Upper lobe of left lung (tissue), 6 donors: ENCODE measurements around the gene AFAP1L1. TPM values are rescaled to one million over a fixed set of nuclear protein-coding genes. Genes with fewer than 3 reads are reported as not detected.

Experiments
- ATAC-seq, 2 donors: fragments of 200-7000 bp; cut with Tn5 transposase; one replicate each; pipeline ENCODE4 v1.9.1; 2022; ENCODE audit warnings: mild to moderate bottlenecking in 2 of 2, moderate library complexity in 2 of 2; ENCODE audit not compliant: low FRiP score in 2 of 2
- DNase-seq, 2 donors: peaks; one replicate each; pipeline ENCODE4 v3.0.0-alpha.2; 2019 to 2020
- H3K27ac ChIP-seq, 4 donors: fragments of 200-600 bp; sonication (generic); one replicate each; pipeline ENCODE4 v1.5.1; 2016 to 2019
- H3K27me3 ChIP-seq, 4 donors: fragments of 200-600 bp; sonication (generic); one replicate each; pipeline ENCODE4 v1.5.1; 2017 to 2019
- H3K36me3 ChIP-seq, 4 donors: fragments of 200-600 bp; sonication (generic); one replicate each; pipeline ENCODE4 v1.5.1; 2016 to 2019
- H3K4me1 ChIP-seq, 4 donors: fragments of 200-600 bp; sonication (generic); one replicate each; pipeline ENCODE4 v1.5.1; 2018 to 2019
- H3K4me3 ChIP-seq, 4 donors: fragments of 200-600 bp; sonication (generic); one replicate each; pipeline ENCODE4 v1.5.1; 2017 to 2019; ENCODE audit warnings: mild to moderate bottlenecking in 2 of 4, moderate library complexity in 1 of 4
- H3K9me3 ChIP-seq, 4 donors: fragments of 200-600 bp; sonication (generic); one replicate each; pipeline ENCODE4 v1.5.1; 2018 to 2019
- EP300 ChIP-seq, 4 donors: sonication (generic); formaldehyde crosslinking; IDR thresholded peaks; one replicate each; pipeline ENCODE4 v1.5.1; 2017; ENCODE audit warnings: antibody characterized with exemption in 4 of 4, control low read depth in 2 of 4
- POLR2A ChIP-seq, 4 donors: fragments of 450-650 bp; IDR thresholded peaks; one replicate each; pipeline ENCODE4 v1.5.1; 2016 to 2017; ENCODE audit warnings: antibody characterized with exemption in 4 of 4, mild to moderate bottlenecking in 2 of 4
- POLR2AphosphoS5 ChIP-seq, 2 donors: sonication (generic); formaldehyde crosslinking; IDR thresholded peaks; one replicate each; pipeline ENCODE4 v1.5.1; 2017; ENCODE audit warnings: antibody characterized with exemption in 2 of 2
- WGBS, 2 donors: methylation state at CpG; one replicate each; pipeline ENCODE4 v1.1.5; 2017 to 2018; 5-methylcytosine and 5-hydroxymethylcytosine counted together
- total RNA-seq, 6 donors: library from RNA; depleted of rRNA in 4 of 6; stranded (reverse); fragments of >200 nt in 4 of 6; gene quantifications; one replicate each; pipeline versions ENCODE4 v1.1.0 to v1.2.1, GENCODE V29; 2016 to 2021
- TF ChIP-seq, protein P1 (sequence below), 6 experiments: fragments of 450-650 bp in 4 of 6; fragments of 200-600 bp in 2 of 6; sonication (generic) in 2 of 6; IDR thresholded peaks; one replicate each; pipeline ENCODE4 v1.5.1; 2016 to 2019; ENCODE audit warnings: antibody characterized with exemption in 6 of 6
- donor health status: DM: no; HTN: no; CAD: no; lungs with moderate emphysema.
- donor health status: DM: no; HTN: yes; CAD: no; lungs with severe emphysema.

The AFAP1L1 gene
- total RNA-seq, 6 donors from 2014 or later: 15.1 to 40.8 (median 26.5) TPM

DNA sequence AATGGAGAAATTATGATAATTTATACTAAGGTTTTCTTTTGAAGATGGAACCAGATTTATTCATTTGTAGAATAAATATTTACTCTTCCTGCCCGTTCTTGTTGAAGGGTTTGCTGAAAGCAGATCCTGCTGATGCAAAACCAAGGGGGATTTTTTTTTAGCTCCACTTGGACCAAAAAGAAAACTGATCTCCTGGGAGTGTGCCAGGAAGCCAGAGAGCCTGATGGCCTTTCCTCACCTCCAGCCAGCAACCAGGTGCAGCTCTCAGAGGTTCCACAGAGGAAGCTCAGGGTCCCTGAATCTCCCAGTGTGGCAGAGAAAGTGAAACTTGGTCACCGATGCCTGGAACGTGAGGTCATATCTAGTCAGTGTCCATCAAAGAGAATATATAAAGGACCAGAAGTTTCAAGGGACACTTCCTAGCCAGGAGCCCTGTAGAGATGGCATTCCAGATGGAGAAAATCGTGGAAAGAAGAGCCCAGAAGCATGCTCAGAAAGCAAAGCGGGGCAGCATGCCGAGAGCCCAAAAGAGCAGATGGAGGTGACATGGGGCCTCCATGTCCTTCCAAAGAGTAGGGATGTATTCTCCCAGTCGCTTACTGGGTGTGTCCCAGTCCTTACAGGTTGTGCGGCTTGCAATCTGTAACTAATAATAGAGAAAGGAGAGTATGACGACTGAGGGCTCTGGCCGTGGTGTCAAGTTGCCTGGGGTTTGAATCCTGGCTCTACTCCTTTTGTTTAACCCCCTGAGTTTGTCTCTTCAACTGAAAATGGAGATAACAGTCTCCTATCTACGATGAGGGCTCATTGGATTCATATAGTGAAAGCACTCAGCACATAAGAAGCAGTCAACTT is 12.2 kb downstream of the AFAP1L1 start:
- peak overlapping the region; percentile 52 to 75 (median 57) for H3K27ac ChIP-seq
- no peak for ATAC-seq
- TF ChIP-seq POLR2A (IDR thresholded peaks at IDR 0.05) (no peak), EP300 (IDR thresholded peaks at IDR 0.05) (no peak), POLR2AphosphoS5 (IDR thresholded peaks at IDR 0.05) (no peak)
- TF ChIP-seq, protein P1, sequence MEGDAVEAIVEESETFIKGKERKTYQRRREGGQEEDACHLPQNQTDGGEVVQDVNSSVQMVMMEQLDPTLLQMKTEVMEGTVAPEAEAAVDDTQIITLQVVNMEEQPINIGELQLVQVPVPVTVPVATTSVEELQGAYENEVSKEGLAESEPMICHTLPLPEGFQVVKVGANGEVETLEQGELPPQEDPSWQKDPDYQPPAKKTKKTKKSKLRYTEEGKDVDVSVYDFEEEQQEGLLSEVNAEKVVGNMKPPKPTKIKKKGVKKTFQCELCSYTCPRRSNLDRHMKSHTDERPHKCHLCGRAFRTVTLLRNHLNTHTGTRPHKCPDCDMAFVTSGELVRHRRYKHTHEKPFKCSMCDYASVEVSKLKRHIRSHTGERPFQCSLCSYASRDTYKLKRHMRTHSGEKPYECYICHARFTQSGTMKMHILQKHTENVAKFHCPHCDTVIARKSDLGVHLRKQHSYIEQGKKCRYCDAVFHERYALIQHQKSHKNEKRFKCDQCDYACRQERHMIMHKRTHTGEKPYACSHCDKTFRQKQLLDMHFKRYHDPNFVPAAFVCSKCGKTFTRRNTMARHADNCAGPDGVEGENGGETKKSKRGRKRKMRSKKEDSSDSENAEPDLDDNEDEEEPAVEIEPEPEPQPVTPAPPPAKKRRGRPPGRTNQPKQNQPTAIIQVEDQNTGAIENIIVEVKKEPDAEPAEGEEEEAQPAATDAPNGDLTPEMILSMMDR (IDR thresholded peaks at IDR 0.05): no peak
- no peak overlapping the region for H3K4me3 ChIP-seq
- H3K36me3 ChIP-seq: no peaks in the 10 kb centered on the region
- H3K27me3 ChIP-seq: no peaks in the 10 kb centered on the region
- DNase-seq: no peak
- no peaks in the 10 kb centered on the region for H3K9me3 ChIP-seq
- peaks cover 15 to 30% (median 25%) of the 10 kb centered on the region in 4 donors for H3K4me1 ChIP-seq
- 68 to 70% methylated on average over 11 of the region's 11 CpGs for WGBS, 2 donors

DNA sequence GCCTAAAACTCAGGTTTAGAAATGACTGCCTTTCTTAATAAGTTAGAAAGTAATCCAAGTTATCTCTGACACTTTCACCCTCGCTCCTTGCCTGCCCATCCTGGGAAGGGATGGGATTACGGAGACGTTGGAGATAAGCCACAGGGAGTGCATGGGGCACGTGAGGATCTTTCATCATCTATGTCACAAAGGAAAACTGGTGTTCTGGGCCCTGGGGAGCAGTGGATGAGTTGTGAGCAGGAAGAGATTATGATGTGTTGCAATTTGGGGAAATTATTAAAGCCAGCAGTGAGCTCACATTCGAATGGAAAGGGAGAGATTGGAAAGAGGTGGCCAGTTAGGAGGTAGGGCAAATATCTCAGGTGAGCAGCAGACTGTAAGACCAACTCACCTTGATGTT is 12.8 kb downstream of the AFAP1L1 start:
- WGBS, 2 donors: 31 to 39% methylated on average over 5 of the region's 5 CpGs
- Histone ChIP-seq H3K4me1 (peaks cover 17 to 30% (median 21%) of the 10 kb centered on the region in 4 donors), H3K36me3 (no peaks in the 10 kb centered on the region), H3K9me3 (no peaks in the 10 kb centered on the region), H3K4me3 (no peak overlapping the region), H3K27me3 (no peaks in the 10 kb centered on the region), H3K27ac (peak overlapping the region; percentile 52 to 75 (median 57))
- TF ChIP-seq, protein P1 (IDR thresholded peaks at IDR 0.05): no peak
- TF ChIP-seq POLR2AphosphoS5 (IDR thresholded peaks at IDR 0.05): peak in 1 of 2 donors; percentile 42
- DNase-seq (no peak), ATAC-seq (peak in 1 of 2 donors; percentile 59)

DNA sequence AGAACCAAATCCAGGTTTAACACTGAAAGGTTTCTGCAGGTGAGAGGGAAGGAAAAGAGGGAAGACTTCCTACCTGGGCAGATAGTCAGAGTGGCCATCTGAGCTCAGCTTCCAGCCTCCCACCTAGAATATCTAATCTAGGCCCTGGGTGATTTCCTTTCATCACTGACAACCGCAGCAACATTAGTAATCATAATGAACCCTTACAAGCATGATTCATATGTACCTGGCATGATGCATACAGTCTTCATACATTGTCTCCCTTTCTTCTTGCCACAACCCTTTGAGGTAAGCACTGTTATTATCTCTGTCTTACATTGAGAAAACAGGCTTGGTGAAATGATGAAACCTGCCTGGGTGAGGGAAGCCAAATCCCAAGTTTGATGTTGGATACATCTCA is 13.5 kb downstream of the AFAP1L1 start:
- Histone ChIP-seq H3K27ac (peak overlapping the region in 2 of 4 donors; percentile 52 to 59), H3K27me3 (no peaks in the 10 kb centered on the region), H3K9me3 (no peaks in the 10 kb centered on the region), H3K4me3 (no peak overlapping the region), H3K4me1 (peaks cover 12 to 30% (median 21%) of the 10 kb centered on the region in 4 donors), H3K36me3 (no peaks in the 10 kb centered on the region)
- DNase-seq: no peak
- ATAC-seq: no peak
- no peak for TF ChIP-seq POLR2AphosphoS5 (IDR thresholded peaks at IDR 0.05)
- TF ChIP-seq POLR2A (IDR thresholded peaks at IDR 0.05): no peak
- TF ChIP-seq EP300 (IDR thresholded peaks at IDR 0.05): no peak
- TF ChIP-seq, protein P1 (IDR thresholded peaks at IDR 0.05): no peak
- WGBS, 2 donors: 85 to 95% methylated on average over 1 of the region's 1 CpG

DNA sequence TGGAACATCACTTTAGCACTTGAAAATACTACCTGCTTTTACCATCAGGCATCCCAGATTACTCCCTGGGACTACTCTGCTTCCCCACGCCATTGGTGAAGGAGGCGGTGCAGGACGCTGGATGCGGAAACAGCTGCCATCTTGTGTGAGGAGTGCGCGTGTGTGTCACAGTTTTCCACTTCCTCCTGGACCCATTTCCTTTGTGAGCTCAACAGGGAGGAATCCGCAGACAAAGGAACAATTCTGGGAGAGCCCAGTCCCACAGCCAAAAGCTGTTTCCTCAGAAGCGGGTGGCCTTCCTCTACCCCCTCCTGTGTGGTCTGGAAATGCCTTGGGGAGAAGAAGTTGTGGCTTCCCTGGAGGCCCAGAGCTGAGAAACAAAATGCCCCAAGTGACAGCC is 16.8 kb downstream of the AFAP1L1 start:
- peak overlapping the region; percentile 67 to 81 (median 78) for H3K27ac ChIP-seq
- peak in 2 of 4 donors; percentile 9 to 14 for TF ChIP-seq EP300 (IDR thresholded peaks at IDR 0.05)
- TF ChIP-seq, protein P1 (IDR thresholded peaks at IDR 0.05): no peak
- TF ChIP-seq POLR2AphosphoS5 (IDR thresholded peaks at IDR 0.05): peak; percentile 36 to 87
- no peak for DNase-seq
- no peaks in the 10 kb centered on the region for H3K9me3 ChIP-seq
- H3K4me3 ChIP-seq: no peak overlapping the region
- H3K27me3 ChIP-seq: no peaks in the 10 kb centered on the region
- H3K4me1 ChIP-seq: peaks cover 8 to 44% (median 22%) of the 10 kb centered on the region in 4 donors
- no peaks in the 10 kb centered on the region for H3K36me3 ChIP-seq
- 49 to 61% methylated on average over 8 of the region's 8 CpGs for WGBS, 2 donors
- peak; percentile 45 to 49 for ATAC-seq
